Thymus (tissue), 11 donors: ENCODE measurements around the gene ZDHHC16. TPM values are rescaled to one million over a fixed set of nuclear protein-coding genes. Genes with fewer than 3 reads are reported as not detected.
"Not testable (repeated sequence)": the region's sequence is repeated elsewhere in the genome, so short reads cannot be mapped to it uniquely, and the experiment has no call there.

Experiments used
- DNase-seq, 9 donors: peaks; one replicate each; pipeline ENCODE4 v3.0.0-alpha.2; 2013; ENCODE audit warnings: low spot score in 9 of 9, low read depth in 6 of 9, missing footprints in 1 of 9
- H3K27ac ChIP-seq, 2 donors: one replicate each; pipeline ENCODE4 v1.5.1; 2013; ENCODE audit warnings: control low read depth in 1 of 2, low read depth in 1 of 2, low read length in 1 of 2, mild to moderate bottlenecking in 1 of 2, moderate library complexity in 1 of 2
- H3K27me3 ChIP-seq, 2 donors: one replicate each; pipeline ENCODE4 v1.5.1; 2013; ENCODE audit warnings: low read length in 1 of 2; ENCODE audit not compliant: control insufficient read depth in 2 of 2, insufficient read depth in 1 of 2
- H3K36me3 ChIP-seq, 2 donors: one replicate each; pipeline ENCODE4 v1.5.1; 2013; ENCODE audit warnings: low read length in 1 of 2, mild to moderate bottlenecking in 1 of 2, moderate library complexity in 1 of 2; ENCODE audit not compliant: control insufficient read depth in 2 of 2, insufficient read depth in 2 of 2
- H3K4me1 ChIP-seq, 2 donors: one replicate each; pipeline ENCODE4 v1.5.1; 2013; ENCODE audit warnings: low read length in 2 of 2; ENCODE audit not compliant: control insufficient read depth in 2 of 2, insufficient read depth in 2 of 2
- H3K4me3 ChIP-seq, 2 donors: one replicate each; pipeline ENCODE4 v1.5.1; 2013; ENCODE audit warnings: low read length in 2 of 2, control low read depth in 1 of 2, mild to moderate bottlenecking in 1 of 2
- H3K9me3 ChIP-seq, 2 donors: one replicate each; pipeline ENCODE4 v1.5.1; 2013; ENCODE audit warnings: low read length in 1 of 2, mild to moderate bottlenecking in 1 of 2; ENCODE audit not compliant: control insufficient read depth in 2 of 2, insufficient read depth in 1 of 2
- WGBS: extraction: QIAGEN DNeasy Blood & Tissue Kit; methylation state at CpG from one replicate; pipeline ENCODE4 v1.1.7; 2013; 5-methylcytosine and 5-hydroxymethylcytosine counted together
- polyA plus RNA-seq: library from polyadenylated mRNA; stranded (reverse); fragments of 200-250 nt; gene quantifications from one replicate; pipeline ENCODE4 v1.2.3, GENCODE V29; 2013
- total RNA-seq: library from RNA; stranded (reverse); fragments of 120-200 nt; gene quantifications from one replicate; pipeline ENCODE4 v1.2.4, GENCODE V29; 2013
- donor health status: healthy.

ZDHHC16 gene
- total and polyA plus RNA-seq, 2 donors: 20.8 to 24.4 TPM

GRCh38 chr10:97407211-97407951 is 38.6 kb upstream of the ZDHHC16 start:
- peak in 8 of 9 donors; percentile 51 to 87 (median 68) for DNase-seq
- H3K4me1 ChIP-seq: peaks cover 5 to 7% of the 10 kb centered on the region in 2 donors
- WGBS: 9% methylated on average over 10 of the region's 10 CpGs
- no peaks in the 10 kb centered on the region for H3K36me3 ChIP-seq
- H3K4me3 ChIP-seq: no peak overlapping the region
- no peaks in the 10 kb centered on the region for H3K27me3 ChIP-seq
- peak overlapping the region in 1 of 2 donors; percentile 18 for H3K27ac ChIP-seq
- no peaks in the 10 kb centered on the region for H3K9me3 ChIP-seq

DNA sequence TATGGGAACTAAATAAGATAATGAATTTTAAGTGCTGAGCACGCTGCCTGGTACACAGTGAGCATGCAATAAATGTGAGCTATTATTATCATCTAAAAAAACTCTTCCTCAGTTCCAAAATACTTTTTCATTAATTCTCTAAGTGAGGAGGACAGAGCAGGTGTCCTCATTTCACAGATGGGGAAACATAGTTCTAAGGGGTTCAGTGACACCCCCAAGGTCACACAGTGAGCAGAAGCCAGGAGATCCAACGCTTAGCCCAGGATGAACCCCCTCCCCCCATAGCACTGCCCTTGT is 38.1 kb upstream of the ZDHHC16 start:
- no peak for DNase-seq
- 95% methylated on average over 2 of the region's 2 CpGs for WGBS
- H3K4me3 ChIP-seq: no peak overlapping the region
- H3K4me1 ChIP-seq: peaks cover 5 to 10% of the 10 kb centered on the region in 2 donors
- no peaks in the 10 kb centered on the region for H3K36me3 ChIP-seq
- H3K27me3 ChIP-seq: no peaks in the 10 kb centered on the region
- no peak overlapping the region for H3K27ac ChIP-seq
- H3K9me3 ChIP-seq: no peaks in the 10 kb centered on the region

- DNase-seq: no peak
- H3K4me1 ChIP-seq: peaks cover 6 to 15% of the 10 kb centered on the region in 2 donors
Observed at GRCh38 chr10:97408496-97408992, 37.4 kb upstream of the ZDHHC16 start.

GRCh38 chr10:97411406-97411805 is 34.6 kb upstream of the ZDHHC16 start:
- Histone ChIP-seq H3K9me3 (no peaks in the 10 kb centered on the region), H3K4me1 (peaks cover 22 to 42% of the 10 kb centered on the region in 2 donors), H3K27me3 (no peaks in the 10 kb centered on the region), H3K27ac (no peak overlapping the region), H3K36me3 (no peaks in the 10 kb centered on the region), H3K4me3 (no peak overlapping the region)
- WGBS: 96% methylated on average over 4 of the region's 4 CpGs
- no peak for DNase-seq

More at GRCh38 chr10:97408496-97408992, 37.4 kb upstream of the ZDHHC16 start:
- Histone ChIP-seq H3K4me3 (no peak overlapping the region), H3K27ac (peak overlapping the region in 1 of 2 donors; percentile 18), H3K9me3 (no peaks in the 10 kb centered on the region), H3K27me3 (no peaks in the 10 kb centered on the region), H3K36me3 (no peaks in the 10 kb centered on the region)
- WGBS: 94% methylated on average over 10 of the region's 10 CpGs

GRCh38 chr10:97412891-97413304 is 33.1 kb upstream of the ZDHHC16 start:
- 92% methylated on average over 10 of the region's 10 CpGs for WGBS
- no peaks in the 10 kb centered on the region for H3K27me3 ChIP-seq
- no peak overlapping the region for H3K4me3 ChIP-seq
- H3K4me1 ChIP-seq: peaks cover 21 to 44% of the 10 kb centered on the region in 2 donors
- H3K9me3 ChIP-seq: no peaks in the 10 kb centered on the region
- no peak for DNase-seq
- no peaks in the 10 kb centered on the region for H3K36me3 ChIP-seq
- H3K27ac ChIP-seq: peak overlapping the region; percentile 0 to 49

DNA sequence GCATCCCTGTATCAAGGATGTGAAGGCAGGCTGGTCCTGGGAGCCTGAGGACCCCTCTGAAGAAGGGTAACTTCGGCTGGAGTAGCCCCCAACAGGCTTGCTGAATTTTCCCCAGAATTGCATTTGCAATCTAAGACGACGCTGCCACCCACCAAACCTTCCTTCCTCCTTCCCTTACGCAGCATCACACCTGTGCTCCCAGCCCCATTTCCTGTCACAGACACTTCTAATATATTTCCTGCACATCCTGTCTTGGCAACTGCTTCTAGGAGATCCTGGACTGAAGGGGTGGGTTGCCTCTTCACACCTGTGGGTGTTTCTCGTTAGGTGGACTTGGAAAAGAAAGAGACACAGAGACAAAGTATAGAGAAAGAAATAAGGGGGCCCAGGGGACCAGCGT is 29.4 kb upstream of the ZDHHC16 start:
- H3K27me3 ChIP-seq: no peaks in the 10 kb centered on the region
- no peaks in the 10 kb centered on the region for H3K9me3 ChIP-seq
- peak in 4 of 9 donors; percentile 58 to 80 (median 62) for DNase-seq
- WGBS: 12% methylated on average over 6 of the region's 6 CpGs
- no peak overlapping the region for H3K4me3 ChIP-seq
- H3K4me1 ChIP-seq: peaks cover 24 to 57% of the 10 kb centered on the region in 2 donors
- peak overlapping the region; percentile 64 to 79 for H3K27ac ChIP-seq
- no peaks in the 10 kb centered on the region for H3K36me3 ChIP-seq

DNA sequence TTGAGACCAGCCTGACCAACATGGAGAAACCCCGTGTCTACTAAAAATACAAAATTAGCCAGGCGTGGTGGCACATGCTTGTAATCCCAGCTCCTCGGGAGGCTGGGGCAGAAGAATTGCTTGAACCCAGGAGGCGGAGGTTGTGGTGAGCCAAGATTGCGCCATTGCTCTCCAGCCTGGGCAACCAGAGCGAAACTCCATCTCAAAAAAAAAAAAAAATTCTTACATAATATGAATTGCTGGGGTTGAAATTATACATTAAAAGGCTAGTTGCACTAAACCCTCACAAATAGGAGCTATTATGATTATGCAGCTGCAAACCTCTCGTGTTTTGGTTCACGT is 22.2 kb upstream of the ZDHHC16 start:
- H3K27me3 ChIP-seq, H3K4me3 ChIP-seq, H3K27ac ChIP-seq, DNase-seq, H3K36me3 ChIP-seq, H3K9me3 ChIP-seq: not testable (repeated sequence)
- peaks cover 17 to 38% of the 10 kb centered on the region in 2 donors for H3K4me1 ChIP-seq
- WGBS: 96% methylated on average over 8 of the region's 8 CpGs

DNA sequence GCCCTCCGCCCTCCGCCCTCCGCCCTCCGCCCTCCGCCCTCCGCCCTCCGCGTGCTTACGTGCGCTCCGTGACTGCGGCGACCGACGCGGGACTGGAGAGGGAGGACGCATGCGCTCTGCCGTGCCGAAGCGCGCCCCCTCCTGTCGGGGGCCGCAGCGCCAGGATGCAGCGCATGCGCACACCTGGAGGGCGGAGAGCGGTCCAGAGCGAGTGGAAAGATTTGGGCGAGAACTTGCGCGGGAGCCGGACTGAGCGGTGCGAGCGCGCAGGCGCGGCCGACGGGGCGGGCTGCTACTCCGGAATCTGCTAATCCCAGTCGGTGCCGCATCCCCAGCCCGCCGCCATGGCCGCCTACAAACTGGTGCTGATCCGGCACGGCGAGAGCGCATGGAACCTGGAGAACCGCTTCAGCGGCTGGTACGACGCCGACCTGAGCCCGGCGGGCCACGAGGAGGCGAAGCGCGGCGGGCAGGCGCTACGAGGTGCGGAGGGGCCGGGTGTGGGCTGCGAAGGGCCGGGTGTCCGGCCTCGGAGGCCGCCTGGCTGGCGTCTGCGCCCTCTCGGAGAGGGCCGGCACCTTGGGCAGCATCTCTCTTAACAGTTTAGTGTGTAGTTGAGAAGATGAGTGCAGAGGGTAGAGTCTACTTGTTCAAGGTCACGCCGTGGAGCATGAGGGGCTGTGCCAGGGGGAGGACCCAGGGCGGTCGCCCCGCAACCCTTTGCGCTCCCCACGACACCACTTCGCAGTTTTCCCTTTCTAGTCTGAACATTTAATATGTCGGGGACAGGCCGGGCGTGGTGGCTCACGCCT is 19.8 kb upstream of the ZDHHC16 start, which contains the start of gene PGAM1:
Gene PGAM1 (plus strand): TSS at position 228 of the 812 bp plus-strand sequence. CDS start 117 bp downstream, at position 345.
- DNase-seq: peak; percentile 89 to 99 (median 94)
- peaks cover 10 to 30% of the 10 kb centered on the region in 2 donors for H3K36me3 ChIP-seq
- under 1% methylated on average over 89 of the region's 90 CpGs for WGBS
- H3K4me1 ChIP-seq: peaks cover 17 to 31% of the 10 kb centered on the region in 2 donors
- H3K27me3 ChIP-seq: no peaks in the 10 kb centered on the region
- H3K4me3 ChIP-seq: peak within 1 kb of the TSS; percentile 65 to 82
- H3K27ac ChIP-seq: peak within 1 kb of the TSS; percentile 86 to 87
- no peaks in the 10 kb centered on the region for H3K9me3 ChIP-seq
